HUES48 (cell line): ENCODE measurements around the gene CYREN.

Experiments
- H3K27ac ChIP-seq: one replicate; pipeline ENCODE4 v1.7.0; 2013; ENCODE audit warnings: low read depth, low read length, inconsistent platforms
- H3K27me3 ChIP-seq: 2 replicates; pipeline ENCODE4 v1.6.1; 2013; ENCODE audit warnings: mild to moderate bottlenecking, low read length; ENCODE audit not compliant: control insufficient read depth, insufficient read depth
- H3K36me3 ChIP-seq: 2 replicates; pipeline ENCODE4 v1.6.1; 2013; ENCODE audit warnings: low read length; ENCODE audit not compliant: control insufficient read depth, insufficient read depth
- H3K4me1 ChIP-seq: 2 replicates; pipeline ENCODE4 v1.6.1; 2013; ENCODE audit warnings: mild to moderate bottlenecking, low read length; ENCODE audit not compliant: control insufficient read depth, insufficient read depth
- H3K4me3 ChIP-seq: 2 replicates; pipeline ENCODE4 v1.5.1; 2013; ENCODE audit warnings: mild to moderate bottlenecking, low read depth, low read length
- H3K9ac ChIP-seq: 2 replicates; pipeline ENCODE4 v1.6.1; 2013; ENCODE audit warnings: mild to moderate bottlenecking, low read depth, low read length, moderate library complexity
- H3K9me3 ChIP-seq: 2 replicates; pipeline ENCODE4 v1.6.1; 2013; ENCODE audit warnings: low read length; ENCODE audit not compliant: control insufficient read depth, insufficient read depth

The CYREN gene

DNA sequence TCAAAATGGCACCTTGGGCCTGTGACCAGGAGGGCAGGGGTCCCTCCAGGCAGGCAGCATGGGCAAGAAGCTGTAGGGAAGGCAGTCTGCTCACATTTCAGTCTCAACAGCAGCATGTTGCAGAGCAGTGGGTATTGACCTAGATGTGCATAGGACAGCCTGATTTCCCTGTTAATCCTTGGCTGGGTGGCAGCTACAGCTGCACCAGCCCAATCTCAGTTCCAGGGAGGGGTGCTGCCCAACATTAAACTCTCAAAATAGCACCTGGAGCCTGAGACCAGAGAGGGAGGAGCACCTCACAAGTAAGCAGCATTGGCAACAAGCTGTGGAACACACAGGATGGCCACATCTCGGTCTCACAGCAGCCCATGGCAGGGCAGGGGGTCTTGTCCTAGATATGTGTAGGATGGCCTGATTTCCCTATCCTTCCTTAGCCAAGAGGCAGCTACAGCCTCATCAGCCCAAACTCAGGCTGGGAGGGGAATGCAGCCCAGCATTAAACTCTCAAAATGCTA, 12.3 kb downstream of the CYREN start:
- Histone ChIP-seq H3K4me3 (no peak overlapping the region), H3K36me3 (no peaks in the 10 kb centered on the region), H3K27ac (no peak overlapping the region), H3K4me1 (peaks cover 12% of the 10 kb centered on the region), H3K27me3 (no peaks in the 10 kb centered on the region), H3K9me3 (peaks cover 19% of the 10 kb centered on the region; the same call in 1 of the 2 replicates), H3K9ac (no peak overlapping the region)

GRCh38 chr7:135156290-135156689, 14.2 kb downstream of the CYREN start:
- Histone ChIP-seq H3K9ac (no peak overlapping the region), H3K36me3 (no peaks in the 10 kb centered on the region), H3K4me1 (peaks cover 12% of the 10 kb centered on the region), H3K4me3 (no peak overlapping the region), H3K27me3 (no peaks in the 10 kb centered on the region), H3K27ac (no peak overlapping the region), H3K9me3 (peaks cover 19% of the 10 kb centered on the region; the same call in 1 of the 2 replicates)

DNA sequence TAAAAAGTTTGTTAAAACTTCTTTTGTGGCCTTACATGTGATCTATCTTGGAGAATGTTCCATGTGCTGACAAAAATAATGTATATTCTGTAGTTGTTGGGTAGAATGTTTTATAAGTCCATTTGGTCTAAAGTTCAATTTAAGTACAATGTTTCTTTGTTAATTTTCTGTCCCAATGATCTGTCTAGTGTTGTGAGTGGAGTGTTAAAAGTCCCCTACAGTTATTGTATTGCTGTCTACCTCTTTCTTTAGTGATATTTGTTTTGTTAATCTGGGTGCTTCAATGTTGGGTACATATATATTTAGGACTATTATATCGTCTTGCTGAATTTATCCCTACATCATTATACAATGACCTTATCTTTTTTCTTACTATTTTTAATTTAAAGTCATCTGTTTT, 15.8 kb downstream of the CYREN start:
- no peak overlapping the region for H3K9ac ChIP-seq
- no peaks in the 10 kb centered on the region for H3K27me3 ChIP-seq
- no peaks in the 10 kb centered on the region for H3K36me3 ChIP-seq
- H3K27ac ChIP-seq = no peak overlapping the region
- H3K4me3 ChIP-seq = no peak overlapping the region
- peaks cover 19% of the 10 kb centered on the region; the same call in 1 of the 2 replicates for H3K9me3 ChIP-seq
- no peaks in the 10 kb centered on the region for H3K4me1 ChIP-seq

DNA sequence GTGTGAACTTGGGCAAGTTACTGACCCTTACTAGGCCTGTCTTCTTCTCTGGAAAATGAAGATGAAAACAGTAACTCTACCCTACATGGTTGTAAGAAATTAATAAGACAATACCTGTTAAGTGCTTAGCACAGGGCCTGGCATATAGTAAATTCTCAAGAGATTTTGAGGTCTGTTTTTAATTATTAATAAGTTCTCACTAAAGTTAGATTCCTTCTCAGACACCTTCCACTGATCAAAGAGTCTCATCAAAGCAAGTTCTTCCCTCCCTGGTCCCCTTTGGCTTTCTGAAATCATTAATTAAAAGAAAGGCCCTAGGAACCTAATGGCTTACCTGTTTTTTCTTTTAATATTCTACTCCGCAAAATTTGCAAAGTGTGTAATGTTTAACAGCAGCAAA, 18.1 kb downstream of the CYREN start:
- no peak overlapping the region for H3K27ac ChIP-seq
- H3K27me3 ChIP-seq = no peaks in the 10 kb centered on the region
- no peak overlapping the region for H3K9ac ChIP-seq
- peaks cover 18% of the 10 kb centered on the region; the same call in 1 of the 2 replicates for H3K9me3 ChIP-seq
- H3K4me1 ChIP-seq = peaks cover 1% of the 10 kb centered on the region
- no peak overlapping the region for H3K4me3 ChIP-seq
- H3K36me3 ChIP-seq = no peaks in the 10 kb centered on the region

- peaks cover 10% of the 10 kb centered on the region; the same call in 1 of the 2 replicates for H3K9me3 ChIP-seq
- no peak overlapping the region for H3K9ac ChIP-seq
- no peaks in the 10 kb centered on the region for H3K36me3 ChIP-seq
- H3K27me3 ChIP-seq = no peaks in the 10 kb centered on the region
- H3K4me1 ChIP-seq = peaks cover 7% of the 10 kb centered on the region
- no peak overlapping the region for H3K4me3 ChIP-seq
- no peak overlapping the region for H3K27ac ChIP-seq
These were observed 19.0 kb downstream of the CYREN start for GRCh38 chr7:135151533-135151932.

DNA sequence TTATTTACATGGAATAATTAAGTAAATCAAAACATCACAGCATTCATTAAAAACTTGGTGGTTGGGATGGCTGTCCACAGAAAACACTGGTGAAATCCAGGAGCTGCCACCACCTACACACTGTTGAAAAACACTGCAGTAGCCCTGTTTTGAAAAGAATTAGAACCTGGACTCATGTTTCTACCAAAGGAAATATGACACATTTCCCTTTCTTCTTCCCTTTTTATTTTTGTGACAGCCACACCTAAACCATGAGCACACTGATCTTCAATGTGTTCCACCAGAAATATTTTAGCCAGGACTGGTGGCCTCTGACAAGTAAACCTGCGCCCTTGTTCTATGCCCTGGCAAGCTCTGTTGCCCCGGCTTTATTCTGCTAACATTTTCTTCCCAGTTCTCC, 19.4 kb downstream of the CYREN start:
- Histone ChIP-seq H3K4me3 (no peak overlapping the region), H3K4me1 (peaks cover 7% of the 10 kb centered on the region), H3K36me3 (no peaks in the 10 kb centered on the region), H3K27ac (no peak overlapping the region), H3K27me3 (no peaks in the 10 kb centered on the region), H3K9me3 (peaks cover 6% of the 10 kb centered on the region; the same call in 1 of the 2 replicates), H3K9ac (no peak overlapping the region)

DNA sequence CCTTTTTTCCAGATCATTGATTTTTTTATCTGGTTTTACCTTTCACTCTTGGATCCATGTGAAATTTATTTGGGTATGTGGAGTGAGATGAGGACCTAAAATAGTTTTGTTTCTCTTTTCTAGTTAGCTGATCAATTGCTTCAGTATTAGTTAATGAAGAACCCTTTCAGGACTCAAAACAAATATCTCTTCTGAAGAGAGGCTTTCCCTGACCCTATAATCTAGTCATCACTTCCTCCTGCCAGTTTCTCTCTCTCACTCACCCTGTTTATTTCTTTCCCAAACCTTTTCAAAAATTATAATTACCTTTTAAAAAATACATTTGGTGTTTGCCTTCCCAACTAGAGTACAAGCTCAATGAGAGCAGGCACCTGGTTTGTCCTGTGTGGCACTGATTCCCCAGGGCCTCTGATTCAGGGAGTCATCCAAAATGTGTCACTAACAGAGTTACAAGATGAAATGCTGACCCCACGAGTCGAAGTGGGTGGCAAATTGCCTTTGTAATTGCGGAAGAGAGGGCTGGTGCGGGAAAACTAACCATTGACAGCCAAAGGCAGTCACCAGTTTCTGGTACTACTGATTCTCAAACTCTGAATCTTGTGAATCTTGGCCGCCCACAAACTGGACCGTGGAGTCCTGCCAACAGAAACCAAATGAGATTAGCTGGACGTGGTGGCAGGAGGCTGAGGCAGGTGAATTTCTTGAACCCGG, 20.3 kb downstream of the CYREN start:
- H3K27me3 ChIP-seq = no peaks in the 10 kb centered on the region
- H3K4me3 ChIP-seq = no peak overlapping the region
- H3K27ac ChIP-seq = no peak overlapping the region
- peaks cover 7% of the 10 kb centered on the region for H3K4me1 ChIP-seq
- no peaks in the 10 kb centered on the region for H3K9me3 ChIP-seq
- H3K9ac ChIP-seq = no peak overlapping the region
- H3K36me3 ChIP-seq = no peaks in the 10 kb centered on the region

DNA sequence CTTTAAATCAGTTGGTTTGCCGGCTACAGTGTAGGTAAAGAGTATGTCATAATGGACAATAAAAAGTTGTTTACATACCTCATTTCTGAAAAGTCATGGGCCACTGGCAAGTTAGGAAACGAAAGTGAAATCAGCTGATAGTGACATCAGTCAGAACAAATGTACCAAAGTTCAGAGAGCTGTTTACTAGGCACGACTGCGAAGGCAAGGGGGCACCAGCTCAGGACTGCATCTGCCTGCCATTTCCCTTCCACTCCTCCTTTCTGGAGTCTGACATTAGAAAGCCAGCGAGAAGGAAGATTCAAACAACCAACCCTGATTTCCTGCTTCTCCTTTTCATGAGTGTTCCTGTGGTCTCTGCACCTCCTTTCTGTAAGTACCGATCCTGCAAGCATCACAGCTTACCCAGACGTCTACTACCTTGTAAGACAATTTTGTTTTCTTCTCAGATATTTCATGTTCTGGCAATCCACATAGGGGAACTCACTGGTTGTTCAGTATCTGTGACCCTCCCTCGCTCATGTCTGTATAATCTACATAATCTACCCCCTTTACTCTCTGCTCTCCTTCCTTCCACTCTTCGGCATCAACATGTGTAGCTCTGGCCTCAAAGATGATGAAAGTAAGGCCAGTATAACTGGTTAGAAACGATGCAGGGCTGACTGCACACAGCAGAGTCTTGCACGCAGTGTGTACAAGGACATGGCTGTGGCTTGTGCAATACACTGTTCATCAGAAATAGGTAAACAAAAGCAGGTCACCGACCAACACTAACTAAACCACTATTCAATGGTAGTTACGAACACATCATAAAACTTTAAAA, 22.4 kb downstream of the CYREN start, which contains the start of gene TMEM140:
TSS of gene TMEM140 (plus strand) at position 174 of the 823 bp plus-strand sequence. CDS start 16,370 bp downstream, outside the sequence.
- H3K9ac ChIP-seq = no peak within 1 kb of the TSS

DNA sequence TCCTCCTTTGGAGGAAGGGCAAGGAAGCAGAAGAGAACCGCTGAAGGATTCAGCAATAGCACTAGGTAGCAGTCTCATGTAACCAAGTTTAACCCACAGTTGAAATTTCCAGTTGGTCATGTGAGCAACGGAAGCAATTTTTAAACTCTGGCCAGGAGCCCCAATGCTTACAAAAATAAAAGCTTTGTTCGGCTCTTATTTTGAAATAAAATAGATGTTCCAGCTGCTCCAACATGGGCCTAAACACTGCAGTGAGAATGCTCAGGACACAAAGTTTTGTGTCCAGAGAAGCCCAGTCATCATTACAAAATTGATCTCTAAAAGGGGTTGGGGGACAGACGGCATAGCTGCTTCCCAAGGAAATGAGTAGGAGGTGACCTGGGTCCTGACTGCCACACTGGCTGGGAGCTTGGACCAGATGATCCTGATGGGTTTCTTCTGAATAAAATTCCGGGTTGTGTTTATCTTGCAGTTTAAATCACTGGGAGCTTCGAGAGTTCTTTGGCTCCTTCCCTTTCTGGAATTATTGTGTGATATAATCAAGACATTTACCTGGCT, 23.1 kb downstream of the CYREN start:
- Histone ChIP-seq H3K27ac (no peak overlapping the region), H3K27me3 (no peaks in the 10 kb centered on the region), H3K9ac (no peak overlapping the region), H3K9me3 (no peaks in the 10 kb centered on the region), H3K4me1 (peaks cover 7% of the 10 kb centered on the region), H3K4me3 (no peak overlapping the region), H3K36me3 (no peaks in the 10 kb centered on the region)

More for the DNA sequence above, 22.4 kb downstream of the CYREN start, which contains the start of gene TMEM140:
- H3K9me3 ChIP-seq = no peaks in the 10 kb centered on the region
- H3K36me3 ChIP-seq = no peaks in the 10 kb centered on the region
- no peak within 1 kb of the TSS for H3K27ac ChIP-seq
- peaks cover 7% of the 10 kb centered on the region for H3K4me1 ChIP-seq
- no peak within 1 kb of the TSS for H3K4me3 ChIP-seq
- no peaks in the 10 kb centered on the region for H3K27me3 ChIP-seq

GRCh38 chr7:135143885-135144668, 26.4 kb downstream of the CYREN start:
- no peak overlapping the region for H3K4me3 ChIP-seq
- H3K27ac ChIP-seq = no peak overlapping the region
- peaks cover 7% of the 10 kb centered on the region for H3K4me1 ChIP-seq
- H3K27me3 ChIP-seq = no peaks in the 10 kb centered on the region
- H3K9me3 ChIP-seq = no peaks in the 10 kb centered on the region
- H3K36me3 ChIP-seq = no peaks in the 10 kb centered on the region
- H3K9ac ChIP-seq = no peak overlapping the region
